DOHH2 (cell line): Measurements from ENCODE around the gene CATSPER4.

ENCODE experiments used
- EZH2phosphoT487 ChIP-seq: fragments of 200-600 bp; sonication (generic); IDR thresholded peaks from 2 replicates; pipeline ENCODE4 v1.6.1; 2017; ENCODE audit warnings: borderline replicate concordance, mild to moderate bottlenecking, antibody characterized with exemption, low read length, moderate library complexity, mixed read lengths
- TF ChIP-seq, protein P1 (sequence below): fragments of 200-600 bp; sonication (generic); IDR thresholded peaks from one replicate; pipeline ENCODE4 v1.5.1; 2014; ENCODE audit warnings: antibody characterized with exemption, mild to moderate bottlenecking, low read depth, low read length; ENCODE audit not compliant: poor library complexity, severe bottlenecking

DNA sequence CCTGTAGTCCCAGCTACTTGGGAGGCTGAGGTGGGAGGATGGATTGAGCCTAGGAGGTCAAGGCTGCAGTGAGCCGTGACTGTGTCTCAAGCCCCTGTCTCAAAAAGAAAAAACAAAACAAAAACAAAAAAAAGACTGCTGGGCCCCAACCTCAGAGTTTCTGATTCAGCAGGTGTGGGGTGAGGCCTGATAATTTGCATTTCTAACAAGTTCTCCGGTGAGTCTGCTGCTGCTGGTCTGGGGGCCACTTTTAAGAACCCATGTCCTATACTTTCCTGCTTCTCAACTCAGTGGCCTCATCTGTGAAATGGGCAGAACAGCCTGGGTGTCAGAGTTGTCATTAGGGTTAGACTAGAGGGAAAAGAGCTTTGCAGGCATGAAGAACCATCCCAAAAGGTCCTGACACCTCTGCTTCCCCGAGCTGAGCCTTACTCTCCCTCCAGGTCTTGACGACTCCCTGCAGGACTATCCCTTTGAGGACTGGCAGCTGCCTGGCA is 10.3 kb upstream of the CATSPER4 start:
- TF ChIP-seq, protein P1, sequence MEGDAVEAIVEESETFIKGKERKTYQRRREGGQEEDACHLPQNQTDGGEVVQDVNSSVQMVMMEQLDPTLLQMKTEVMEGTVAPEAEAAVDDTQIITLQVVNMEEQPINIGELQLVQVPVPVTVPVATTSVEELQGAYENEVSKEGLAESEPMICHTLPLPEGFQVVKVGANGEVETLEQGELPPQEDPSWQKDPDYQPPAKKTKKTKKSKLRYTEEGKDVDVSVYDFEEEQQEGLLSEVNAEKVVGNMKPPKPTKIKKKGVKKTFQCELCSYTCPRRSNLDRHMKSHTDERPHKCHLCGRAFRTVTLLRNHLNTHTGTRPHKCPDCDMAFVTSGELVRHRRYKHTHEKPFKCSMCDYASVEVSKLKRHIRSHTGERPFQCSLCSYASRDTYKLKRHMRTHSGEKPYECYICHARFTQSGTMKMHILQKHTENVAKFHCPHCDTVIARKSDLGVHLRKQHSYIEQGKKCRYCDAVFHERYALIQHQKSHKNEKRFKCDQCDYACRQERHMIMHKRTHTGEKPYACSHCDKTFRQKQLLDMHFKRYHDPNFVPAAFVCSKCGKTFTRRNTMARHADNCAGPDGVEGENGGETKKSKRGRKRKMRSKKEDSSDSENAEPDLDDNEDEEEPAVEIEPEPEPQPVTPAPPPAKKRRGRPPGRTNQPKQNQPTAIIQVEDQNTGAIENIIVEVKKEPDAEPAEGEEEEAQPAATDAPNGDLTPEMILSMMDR: no peak
- no peak for TF ChIP-seq EZH2phosphoT487
